GM23248 (cell line): ENCODE measurements around the gene USP20. TPM values are rescaled to one million over a fixed set of nuclear protein-coding genes. Genes with fewer than 3 reads are reported as not detected.
"Not testable (repeated sequence)": the region's sequence is repeated elsewhere in the genome, so short reads cannot be mapped to it uniquely, and the experiment has no call there.

ENCODE experiments used
- DNase-seq: peaks from one replicate; pipeline ENCODE4 v3.0.0-alpha.2; 2015
- H2AFZ ChIP-seq: fragments of 200-600 bp; sonication (generic); 2 replicates; pipeline ENCODE4 v1.6.1; 2016; ENCODE audit warnings: antibody characterized with exemption
- H3F3A ChIP-seq: fragments of 200-600 bp; sonication (generic); 2 replicates; pipeline ENCODE4 v1.6.1; 2016; ENCODE audit warnings: mild to moderate bottlenecking, antibody characterized with exemption, mixed run types; ENCODE audit not compliant: insufficient read depth
- H3K27ac ChIP-seq: fragments of 200-600 bp; sonication (generic); 2 replicates; pipeline ENCODE4 v1.5.1; 2016; ENCODE audit warnings: mild to moderate bottlenecking
- H3K27me3 ChIP-seq: fragments of 200-600 bp; sonication (generic); replicated peaks from 2 replicates; pipeline ENCODE4 v1.6.1; 2016; ENCODE audit warnings: mild to moderate bottlenecking; ENCODE audit not compliant: insufficient read depth
- H3K36me3 ChIP-seq: fragments of 200-600 bp; sonication (generic); 2 replicates; pipeline ENCODE4 v1.6.1; 2016; ENCODE audit warnings: low read depth, mild to moderate bottlenecking
- H3K4me1 ChIP-seq: fragments of 200-600 bp; sonication (generic); 2 replicates; pipeline ENCODE4 v1.6.1; 2016; ENCODE audit warnings: mild to moderate bottlenecking; ENCODE audit not compliant: insufficient read depth
- H3K4me2 ChIP-seq: fragments of 200-600 bp; sonication (generic); one replicate; pipeline ENCODE4 v1.6.1; 2016; ENCODE audit warnings: mild to moderate bottlenecking; ENCODE audit not compliant: unreplicated experiment
- H3K4me3 ChIP-seq: fragments of 200-600 bp; sonication (generic); 2 replicates; pipeline ENCODE4 v1.5.1; 2016; ENCODE audit warnings: mild to moderate bottlenecking
- H3K79me2 ChIP-seq: fragments of 200-600 bp; sonication (generic); 2 replicates; pipeline ENCODE4 v1.6.1; 2016; ENCODE audit warnings: mild to moderate bottlenecking; ENCODE audit not compliant: insufficient read depth
- H3K9ac ChIP-seq: fragments of 200-600 bp; sonication (generic); 2 replicates; pipeline ENCODE4 v1.6.1; 2016; ENCODE audit warnings: mild to moderate bottlenecking
- H3K9me2 ChIP-seq: fragments of 200-600 bp; sonication (generic); 2 replicates; pipeline ENCODE4 v1.6.1; 2016; ENCODE audit warnings: mixed run types, mild to moderate bottlenecking, moderate library complexity; ENCODE audit not compliant: insufficient read depth
- H3K9me3 ChIP-seq: fragments of 200-600 bp; sonication (generic); one replicate; pipeline ENCODE4 v1.6.1; 2017; ENCODE audit warnings: low read depth
- H4K20me1 ChIP-seq: fragments of 200-600 bp; sonication (generic); 2 replicates; pipeline ENCODE4 v1.6.0; 2016; ENCODE audit not compliant: insufficient read depth
- EZH2 ChIP-seq: fragments of 200-600 bp; sonication (generic); IDR thresholded peaks from 2 replicates; pipeline ENCODE4 v1.6.1; 2018; ENCODE audit warnings: antibody characterized with exemption, mild to moderate bottlenecking; ENCODE audit not compliant: insufficient read depth, poor library complexity, severe bottlenecking
- EZH2phosphoT487 ChIP-seq: fragments of 200-600 bp; sonication (generic); IDR thresholded peaks from 2 replicates; pipeline ENCODE4 v1.6.1; 2018; ENCODE audit warnings: antibody characterized with exemption, moderate library complexity, mild to moderate bottlenecking, low read depth; ENCODE audit not compliant: insufficient read depth
- WGBS, 2 experiments: methylation state at CpG; one replicate each; pipeline ENCODE4 v1.1.6; 2015 to 2017; ENCODE audit warnings: low lambda C conversion rate in 2 of 2, low coverage in 1 of 2; ENCODE audit errors: missing lambda C conversion rate in 2 of 2; 5-methylcytosine and 5-hydroxymethylcytosine counted together
- in situ Hi-C: fragments of 300-500 bp; cut with MboI; formaldehyde crosslinking; loops from 2 replicates; pipeline ENCODE4 v1.15.0; 2020
- polyA plus RNA-seq: library from polyadenylated mRNA; unstranded; fragments of >200 nt; fragmentation: Nextera tagmentation; extraction: Ambion mirVana; gene quantifications from 2 replicates; pipeline ENCODE4 v1.2.1, GENCODE V29; 2016
- total RNA-seq: library from RNA; depleted of rRNA; stranded (reverse); fragments of >200 nt; shearing (Covaris generic); gene quantifications from 2 replicates; pipeline ENCODE4 v1.2.3, GENCODE V29; 2014

The USP20 gene
- total and polyA plus RNA-seq, 2 experiments from 2014 or later = 10.3 to 15.8 TPM

- H3K79me2 ChIP-seq = no peaks in the 10 kb centered on the region
- H3K4me3 ChIP-seq = no peak overlapping the region
- WGBS, 2 experiments = 90 to 94% methylated on average over 28 to 31 of the region's 31 CpGs
- in situ Hi-C loops = loop anchor here (25.0 kb wide), 3 partner anchors 173 to 448 kb away; partner anchors contain the start of gene GPR107
- H3K9ac ChIP-seq = no peak overlapping the region
- DNase-seq = no peak
- no peak overlapping the region for H3K4me2 ChIP-seq
- H2AFZ ChIP-seq = no peak overlapping the region
- no peak for TF ChIP-seq EZH2phosphoT487
- no peak for TF ChIP-seq EZH2
- H4K20me1 ChIP-seq = no peaks in the 10 kb centered on the region
- H3K4me1 ChIP-seq = peaks cover 26% of the 10 kb centered on the region
- H3K9me3 ChIP-seq = no peaks in the 10 kb centered on the region
- no peak overlapping the region for H3K27ac ChIP-seq
- no peaks in the 10 kb centered on the region for H3K36me3 ChIP-seq
- H3K9me2 ChIP-seq = no peaks in the 10 kb centered on the region
- no peaks in the 10 kb centered on the region for H3K27me3 ChIP-seq
- H3F3A ChIP-seq = peaks cover 35% of the 10 kb centered on the region
These were observed 54.1 kb downstream of the USP20 start for GRCh38 chr9:129889122-129889940.

GRCh38 chr9:129889941-129890717, 54.9 kb downstream of the USP20 start:
- Histone ChIP-seq H3K27ac (no peak overlapping the region), H3K4me3 (no peak overlapping the region), H2AFZ (no peak overlapping the region), H3K27me3 (no peaks in the 10 kb centered on the region), H4K20me1 (no peaks in the 10 kb centered on the region), H3K36me3 (peaks cover 2% of the 10 kb centered on the region; the same call in 1 of the 2 replicates), H3K4me2 (no peak overlapping the region), H3K4me1 (peaks cover 19% of the 10 kb centered on the region), H3K9me2 (no peaks in the 10 kb centered on the region), H3K9ac (no peak overlapping the region), H3K9me3 (no peaks in the 10 kb centered on the region), H3F3A (peaks cover 29% of the 10 kb centered on the region), H3K79me2 (no peaks in the 10 kb centered on the region)
- 87 to 90% methylated on average over 20 to 37 of the region's 37 CpGs for WGBS, 2 experiments
- no peak for TF ChIP-seq EZH2phosphoT487
- no peak for TF ChIP-seq EZH2
- in situ Hi-C loops = loop anchor here (25.0 kb wide), 3 partner anchors 172 to 447 kb away; partner anchors contain the start of gene GPR107
- no peak for DNase-seq

GRCh38 chr9:129890718-129891299, 55.6 kb downstream of the USP20 start:
- in situ Hi-C loops = loop anchor here (25.0 kb wide), 3 partner anchors 171 to 446 kb away; partner anchors contain the start of gene GPR107
- Histone ChIP-seq H3K4me1 (peaks cover 16% of the 10 kb centered on the region), H3F3A (peaks cover 25% of the 10 kb centered on the region)
- H3K36me3 ChIP-seq, H3K9ac ChIP-seq, H3K27me3 ChIP-seq, H3K4me2 ChIP-seq, H3K4me3 ChIP-seq, H3K9me2 ChIP-seq, H4K20me1 ChIP-seq, H3K27ac ChIP-seq, H3K9me3 ChIP-seq, H3K79me2 ChIP-seq, H2AFZ ChIP-seq, DNase-seq: not testable (repeated sequence)
- WGBS, 2 experiments = 91 to 93% methylated on average over 12 to 14 of the region's 14 CpGs

- peaks cover 10% of the 10 kb centered on the region for H3K4me1 ChIP-seq
- H3K36me3 ChIP-seq = peaks cover 6% of the 10 kb centered on the region; the same call in 1 of the 2 replicates
- H3K9me2 ChIP-seq = no peaks in the 10 kb centered on the region
- H3K4me2 ChIP-seq = no peak overlapping the region
- H3K27ac ChIP-seq = no peak overlapping the region
- H3K27me3 ChIP-seq = no peaks in the 10 kb centered on the region
- no peak overlapping the region for H2AFZ ChIP-seq
- no peak overlapping the region for H3K9ac ChIP-seq
- no peak for DNase-seq
- H3K4me3 ChIP-seq = no peak overlapping the region
- no peaks in the 10 kb centered on the region for H4K20me1 ChIP-seq
- peaks cover 21% of the 10 kb centered on the region for H3F3A ChIP-seq
- H3K9me3 ChIP-seq = no peaks in the 10 kb centered on the region
- TF ChIP-seq EZH2phosphoT487 (no peak), EZH2 (no peak)
- in situ Hi-C loops = loop anchor here (25.0 kb wide), 3 partner anchors 171 to 446 kb away; partner anchors contain the start of gene GPR107
- 91 to 97% methylated on average over 4 of the region's 4 CpGs for WGBS, 2 experiments
- no peaks in the 10 kb centered on the region for H3K79me2 ChIP-seq
These were observed 56.3 kb downstream of the USP20 start for GRCh38 chr9:129891569-129891968.
